ENCODE data around the gene PLA2G2A. TPM values are rescaled to one million over a fixed set of nuclear protein-coding genes. Genes with fewer than 3 reads are reported as not detected.

PLA2G2A gene
- total and polyA plus RNA-seq, 9 donors: 23.0 to 819 (median 143) TPM

GRCh38 chr1:19949016-19949415, 30.4 kb downstream of the PLA2G2A start:
- intact Hi-C loops (cut with DNase I): no loop called here
- Histone ChIP-seq H3K4me3 (no peak overlapping the region), H3K27ac (no peak overlapping the region), H3K9me3 (no peaks in the 10 kb centered on the region), H3K27me3 (no peaks in the 10 kb centered on the region), H3K4me1 (ENCODE audit: insufficient read depth) (no peaks in the 10 kb centered on the region), H3K36me3 (no peaks in the 10 kb centered on the region)
- 33 to 40% (median 35%) methylated on average over 2 of the region's 2 CpGs for WGBS, 3 donors
- no peak for DNase-seq
- TF ChIP-seq EP300 (IDR thresholded peaks at IDR 0.05) (no peak), CTCF (IDR thresholded peaks at IDR 0.05) (no peak), POLR2A (IDR thresholded peaks at IDR 0.05) (no peak)

- WGBS, 3 donors: 28 to 47% (median 40%) methylated on average over 3 of the region's 3 CpGs
- intact Hi-C loops (cut with DNase I): no loop called here
- Histone ChIP-seq H3K9me3 (no peaks in the 10 kb centered on the region), H3K4me3 (no peak overlapping the region), H3K27ac (no peak overlapping the region), H3K4me1 (ENCODE audit: insufficient read depth) (no peaks in the 10 kb centered on the region), H3K27me3 (no peaks in the 10 kb centered on the region), H3K36me3 (no peaks in the 10 kb centered on the region)
- no peak for TF ChIP-seq CTCF (IDR thresholded peaks at IDR 0.05)
- no peak for TF ChIP-seq POLR2A (IDR thresholded peaks at IDR 0.05)
- TF ChIP-seq EP300 (IDR thresholded peaks at IDR 0.05): no peak
- no peak for DNase-seq
Measured at GRCh38 chr1:19946971-19947370, 32.4 kb downstream of the PLA2G2A start.

GRCh38 chr1:19946331-19946751, 33.1 kb downstream of the PLA2G2A start:
- H3K9me3 ChIP-seq: no peaks in the 10 kb centered on the region
- no peak overlapping the region for H3K4me3 ChIP-seq
- H3K27ac ChIP-seq: no peak overlapping the region
- intact Hi-C loops (cut with DNase I): no loop called here
- H3K4me1 ChIP-seq (ENCODE audit: insufficient read depth): no peaks in the 10 kb centered on the region
- no peaks in the 10 kb centered on the region for H3K27me3 ChIP-seq
- WGBS, 3 donors: 62 to 66% (median 64%) methylated on average over 6 of the region's 6 CpGs
- DNase-seq: no peak
- H3K36me3 ChIP-seq: no peaks in the 10 kb centered on the region
- TF ChIP-seq EP300 (IDR thresholded peaks at IDR 0.05): no peak
- no peak for TF ChIP-seq CTCF (IDR thresholded peaks at IDR 0.05)
- TF ChIP-seq POLR2A (IDR thresholded peaks at IDR 0.05): no peak

GRCh38 chr1:19945914-19946313, 33.5 kb downstream of the PLA2G2A start:
- no peak for DNase-seq
- no peaks in the 10 kb centered on the region for H3K9me3 ChIP-seq
- H3K4me3 ChIP-seq: no peak overlapping the region
- no peaks in the 10 kb centered on the region for H3K4me1 ChIP-seq (ENCODE audit: insufficient read depth)
- no peaks in the 10 kb centered on the region for H3K27me3 ChIP-seq
- 13 to 25% (median 24%) methylated on average over 2 of the region's 2 CpGs for WGBS, 3 donors
- no peaks in the 10 kb centered on the region for H3K36me3 ChIP-seq
- no peak overlapping the region for H3K27ac ChIP-seq
- intact Hi-C loops (cut with DNase I): no loop called here
- no peak for TF ChIP-seq CTCF (IDR thresholded peaks at IDR 0.05)
- TF ChIP-seq POLR2A (IDR thresholded peaks at IDR 0.05): no peak

GRCh38 chr1:19942657-19943056, 36.8 kb downstream of the PLA2G2A start:
- Histone ChIP-seq H3K9me3 (no peaks in the 10 kb centered on the region), H3K4me1 (ENCODE audit: insufficient read depth) (no peaks in the 10 kb centered on the region), H3K4me3 (no peak overlapping the region), H3K36me3 (no peaks in the 10 kb centered on the region), H3K27ac (no peak overlapping the region), H3K27me3 (no peaks in the 10 kb centered on the region)
- intact Hi-C loops (cut with DNase I): no loop called here
- no peak for TF ChIP-seq CTCF (IDR thresholded peaks at IDR 0.05)
- no peak for TF ChIP-seq POLR2A (IDR thresholded peaks at IDR 0.05)
- no peak for TF ChIP-seq EP300 (IDR thresholded peaks at IDR 0.05)
- DNase-seq: no peak
- 91 to 99% (median 96%) methylated on average over 2 of the region's 2 CpGs for WGBS, 3 donors
